HepG2 (cell line): ENCODE results near the gene PVR. TPM values are rescaled to one million over a fixed set of nuclear protein-coding genes. Genes with fewer than 3 reads are reported as not detected.
A peak's percentile ranks its signal among the peaks of the same experiment; 100 is the strongest.

ENCODE experiments used
- BRCA1 ChIP-seq: sonication (generic); formaldehyde crosslinking; IDR thresholded peaks from 2 replicates; pipeline ENCODE4 v1.4.0; 2020; ENCODE audit warnings: missing genetic modification reagents
- CCDC6 ChIP-seq: sonication (generic); formaldehyde crosslinking; IDR thresholded peaks from 2 replicates; pipeline ENCODE4 v1.8.1; 2022; ENCODE audit warnings: mild to moderate bottlenecking, missing genetic modification reagents, moderate library complexity
- GATAD1 ChIP-seq: IDR thresholded peaks from 2 replicates; pipeline ENCODE4 v1.6.1; 2016; ENCODE audit warnings: missing genetic modification reagents, missing compliant biosample characterization
- KLF13 ChIP-seq: sonication (generic); formaldehyde crosslinking; IDR thresholded peaks from 2 replicates; pipeline ENCODE4 v1.4.0; 2020; ENCODE audit warnings: mild to moderate bottlenecking, missing genetic modification reagents
- MBD4 ChIP-seq: IDR thresholded peaks from 2 replicates; pipeline ENCODE4 v1.6.1; 2012; ENCODE audit warnings: low read length, inconsistent platforms, borderline replicate concordance
- NFKBIZ ChIP-seq: IDR thresholded peaks from 2 replicates; pipeline ENCODE4 v1.6.1; 2018; ENCODE audit warnings: missing genetic modification reagents, missing compliant biosample characterization
- PITX1 ChIP-seq: sonication (generic); formaldehyde crosslinking; IDR thresholded peaks from 2 replicates; pipeline ENCODE4 v1.5.1; 2020; ENCODE audit warnings: mild to moderate bottlenecking, missing genetic modification reagents
- RBM22 ChIP-seq: fragments of 200-400 bp; formaldehyde crosslinking; optimal IDR thresholded peaks from 2 replicates; pipeline ENCODE3; 2017; ENCODE audit warnings: mild to moderate bottlenecking, low read length, moderate library complexity
- RBM39 ChIP-seq: fragments of 200-400 bp; formaldehyde crosslinking; IDR thresholded peaks from one replicate; pipeline ENCODE4 v1.6.1; 2018; ENCODE audit warnings: antibody characterized with exemption, mild to moderate bottlenecking, low read depth, low read length; ENCODE audit not compliant: poor library complexity, severe bottlenecking
- TARDBP ChIP-seq: sonication (generic); formaldehyde crosslinking; IDR thresholded peaks from 2 replicates; pipeline ENCODE4 v1.8.0; 2022; ENCODE audit warnings: mild to moderate bottlenecking, missing genetic modification reagents
- XBP1 ChIP-seq: sonication (generic); formaldehyde crosslinking; IDR thresholded peaks from 2 replicates; pipeline ENCODE4 v1.5.0; 2020; ENCODE audit warnings: missing genetic modification reagents
- ZC3H13 ChIP-seq: sonication (generic); formaldehyde crosslinking; IDR thresholded peaks from 2 replicates; pipeline ENCODE4 v1.8.1; 2023; ENCODE audit warnings: mild to moderate bottlenecking, missing genetic modification reagents, moderate library complexity
- ZMYM3 ChIP-seq: sonication (generic); formaldehyde crosslinking; IDR thresholded peaks from 2 replicates; pipeline ENCODE4 v1.5.1; 2020; ENCODE audit warnings: mild to moderate bottlenecking, missing genetic modification reagents
- ZNF232 ChIP-seq: sonication (generic); formaldehyde crosslinking; IDR thresholded peaks from 2 replicates; pipeline ENCODE4 v1.4.0; 2020; ENCODE audit warnings: missing genetic modification reagents, borderline replicate concordance
- ZNF274 ChIP-seq: sonication (generic); formaldehyde crosslinking; IDR thresholded peaks from 2 replicates; pipeline ENCODE4 v1.5.1; 2020; ENCODE audit warnings: mild to moderate bottlenecking, missing genetic modification reagents
- ZNF329 ChIP-seq: sonication (generic); formaldehyde crosslinking; IDR thresholded peaks from 2 replicates; pipeline ENCODE4 v1.9.0; 2021; ENCODE audit warnings: low read depth, mild to moderate bottlenecking, missing genetic modification reagents
- ZNF367 ChIP-seq: sonication (generic); formaldehyde crosslinking; IDR thresholded peaks from 2 replicates; pipeline ENCODE4 v1.4.0; 2020; ENCODE audit warnings: missing genetic modification reagents, borderline replicate concordance
- ZNF530 ChIP-seq: sonication (generic); formaldehyde crosslinking; IDR thresholded peaks from 2 replicates; pipeline ENCODE4 v1.5.0; 2020; ENCODE audit warnings: low read depth, mild to moderate bottlenecking, missing genetic modification reagents
- ZNF790 ChIP-seq: sonication (generic); formaldehyde crosslinking; IDR thresholded peaks from 2 replicates; pipeline ENCODE4 v1.8.0; 2022; ENCODE audit warnings: missing genetic modification reagents, mild to moderate bottlenecking, borderline replicate concordance
- polyA plus RNA-seq, 8 experiments: library from polyadenylated mRNA; depleted of rRNA in 3 of 8; stranded (reverse) in 7 of 8; unstranded in 1 of 8; fragments of >200 nt; fragmentation: Illumina TruSeq in 4 of 8; extraction: Trizol in 4 of 8; gene quantifications; 2 replicates each; pipeline versions ENCODE4 v1.2.1 to v1.2.3, GENCODE V29; 2011 to 2016; ENCODE audit warnings: low read depth in 4 of 8, missing spikeins in 1 of 8, mixed read lengths in 1 of 8; ENCODE audit not compliant: insufficient read depth in 1 of 8
- total RNA-seq, 5 experiments: library from RNA; depleted of rRNA; stranded (reverse); fragments of >200 nt; fragmentation: Illumina TruSeq; extraction: Trizol; gene quantifications; 2 replicates each; pipeline ENCODE4 v1.2.3, GENCODE V29; 2016; ENCODE audit warnings: low read depth in 1 of 5
- TF ChIP-seq, protein P1 (sequence below): IDR thresholded peaks from 2 replicates; pipeline ENCODE4 v1.6.1; 2016; ENCODE audit warnings: mild to moderate bottlenecking, missing biosample characterization, missing genetic modification reagents
- TF ChIP-seq, protein P2 (sequence below): sonication (generic); formaldehyde crosslinking; conservative IDR thresholded peaks from 2 replicates; pipeline ENCODE4 v1.4.0; 2020; ENCODE audit warnings: missing genetic modification reagents
- TF ChIP-seq, protein P3 (sequence below): sonication (generic); formaldehyde crosslinking; IDR thresholded peaks from 2 replicates; pipeline ENCODE4 v1.5.0; 2020; ENCODE audit warnings: missing genetic modification reagents, mild to moderate bottlenecking, borderline replicate concordance
- TF ChIP-seq, protein P4 (sequence below): sonication (generic); formaldehyde crosslinking; IDR thresholded peaks from 2 replicates; pipeline ENCODE4 v1.4.0; 2020; ENCODE audit warnings: mild to moderate bottlenecking, missing genetic modification reagents
- TF ChIP-seq, protein P5 (sequence below): sonication (generic); formaldehyde crosslinking; IDR thresholded peaks from 2 replicates; pipeline ENCODE4 v1.8.1; 2023; ENCODE audit warnings: mild to moderate bottlenecking, missing genetic modification reagents, borderline replicate concordance
- TF ChIP-seq, protein P6 (sequence below): IDR thresholded peaks from 2 replicates; pipeline ENCODE4 v1.6.1; 2016; ENCODE audit warnings: control low read depth

PVR gene
- total and polyA plus RNA-seq, 2 of the 13 experiments (the other 11 are each of a cell fraction or from before 2014, with no cell fraction given), result 43.4 to 46.6 TPM

DNA sequence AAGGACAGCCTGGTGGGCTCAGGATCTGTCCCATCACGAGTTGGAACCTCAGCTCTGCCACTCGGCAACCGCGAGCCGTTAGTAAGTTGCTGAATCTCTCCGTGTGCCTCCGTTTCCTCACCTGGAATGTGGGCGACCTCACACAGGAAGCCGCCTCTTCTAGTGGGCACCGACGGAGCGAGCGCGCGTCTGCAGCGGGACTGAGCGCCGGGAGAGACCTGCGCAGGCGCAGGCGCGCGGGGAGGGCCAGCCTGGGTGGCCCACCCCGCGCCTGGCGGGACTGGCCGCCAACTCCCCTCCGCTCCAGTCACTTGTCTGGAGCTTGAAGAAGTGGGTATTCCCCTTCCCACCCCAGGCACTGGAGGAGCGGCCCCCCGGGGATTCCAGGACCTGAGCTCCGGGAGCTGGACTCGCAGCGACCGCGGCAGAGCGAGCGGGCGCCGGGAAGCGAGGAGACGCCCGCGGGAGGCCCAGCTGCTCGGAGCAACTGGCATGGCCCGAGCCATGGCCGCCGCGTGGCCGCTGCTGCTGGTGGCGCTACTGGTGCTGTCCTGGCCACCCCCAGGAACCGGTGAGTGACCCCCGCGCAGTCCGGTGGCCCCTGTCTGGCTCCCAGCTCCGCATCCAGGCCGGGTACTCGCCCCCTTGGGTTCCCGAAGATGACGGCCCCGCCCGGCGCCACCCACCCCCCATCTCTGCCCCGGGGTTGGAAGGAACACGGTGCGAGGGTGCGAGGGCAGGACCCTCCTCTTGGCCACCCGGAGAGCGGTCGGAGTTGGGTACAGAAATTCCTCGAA, at the start of gene PVR (continued):
- no peak for TF ChIP-seq TARDBP (CRISPR knock-in tag)
- TF ChIP-seq, protein P1, sequence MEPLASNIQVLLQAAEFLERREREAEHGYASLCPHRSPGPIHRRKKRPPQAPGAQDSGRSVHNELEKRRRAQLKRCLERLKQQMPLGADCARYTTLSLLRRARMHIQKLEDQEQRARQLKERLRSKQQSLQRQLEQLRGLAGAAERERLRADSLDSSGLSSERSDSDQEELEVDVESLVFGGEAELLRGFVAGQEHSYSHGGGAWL, result peak; percentile 74
- no peak for TF ChIP-seq ZNF530 (CRISPR knock-in tag)
- TF ChIP-seq CCDC6 (CRISPR knock-in tag), result no peak; the same call in 1 of the 2 replicates
- peak; percentile 70; the same call in 1 of the 2 replicates for TF ChIP-seq NFKBIZ (CRISPR knock-in tag)
- TF ChIP-seq, protein P2, sequence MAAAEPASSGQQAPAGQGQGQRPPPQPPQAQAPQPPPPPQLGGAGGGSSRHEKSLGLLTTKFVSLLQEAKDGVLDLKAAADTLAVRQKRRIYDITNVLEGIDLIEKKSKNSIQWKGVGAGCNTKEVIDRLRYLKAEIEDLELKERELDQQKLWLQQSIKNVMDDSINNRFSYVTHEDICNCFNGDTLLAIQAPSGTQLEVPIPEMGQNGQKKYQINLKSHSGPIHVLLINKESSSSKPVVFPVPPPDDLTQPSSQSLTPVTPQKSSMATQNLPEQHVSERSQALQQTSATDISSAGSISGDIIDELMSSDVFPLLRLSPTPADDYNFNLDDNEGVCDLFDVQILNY (CRISPR knock-in tag), result no peak
- TF ChIP-seq MBD4, result no peak
- peak; percentile 75 for TF ChIP-seq RBM39
- TF ChIP-seq XBP1, result no peak
- TF ChIP-seq PITX1, result peak; percentile 10; the same call in 1 of the 2 replicates
- 0 out of 2 replicates have a peak, but pooled peaks have one; percentile 45 for TF ChIP-seq ZMYM3 (CRISPR knock-in tag)
- peak; percentile 70; the same call in 1 of the 2 replicates for TF ChIP-seq ZNF274
- no peak for TF ChIP-seq ZNF367 (CRISPR knock-in tag)
- TF ChIP-seq, protein P3, sequence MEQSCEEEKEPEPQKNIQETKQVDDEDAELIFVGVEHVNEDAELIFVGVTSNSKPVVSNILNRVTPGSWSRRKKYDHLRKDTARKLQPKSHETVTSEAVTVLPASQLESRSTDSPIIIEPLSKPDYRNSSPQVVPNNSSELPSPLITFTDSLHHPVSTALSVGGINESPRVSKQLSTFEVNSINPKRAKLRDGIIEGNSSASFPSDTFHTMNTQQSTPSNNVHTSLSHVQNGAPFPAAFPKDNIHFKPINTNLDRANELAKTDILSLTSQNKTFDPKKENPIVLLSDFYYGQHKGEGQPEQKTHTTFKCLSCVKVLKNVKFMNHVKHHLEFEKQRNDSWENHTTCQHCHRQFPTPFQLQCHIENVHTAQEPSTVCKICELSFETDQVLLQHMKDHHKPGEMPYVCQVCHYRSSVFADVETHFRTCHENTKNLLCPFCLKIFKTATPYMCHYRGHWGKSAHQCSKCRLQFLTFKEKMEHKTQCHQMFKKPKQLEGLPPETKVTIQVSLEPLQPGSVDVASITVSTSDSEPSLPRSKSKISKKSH (CRISPR knock-in tag), result no peak
- TF ChIP-seq GATAD1 (CRISPR knock-in tag), result peak; percentile 52; the same call in 1 of the 2 replicates
- TF ChIP-seq ZNF329 (CRISPR knock-in tag), result no peak
- TF ChIP-seq ZNF232 (CRISPR knock-in tag), result no peak
- TF ChIP-seq, protein P4, sequence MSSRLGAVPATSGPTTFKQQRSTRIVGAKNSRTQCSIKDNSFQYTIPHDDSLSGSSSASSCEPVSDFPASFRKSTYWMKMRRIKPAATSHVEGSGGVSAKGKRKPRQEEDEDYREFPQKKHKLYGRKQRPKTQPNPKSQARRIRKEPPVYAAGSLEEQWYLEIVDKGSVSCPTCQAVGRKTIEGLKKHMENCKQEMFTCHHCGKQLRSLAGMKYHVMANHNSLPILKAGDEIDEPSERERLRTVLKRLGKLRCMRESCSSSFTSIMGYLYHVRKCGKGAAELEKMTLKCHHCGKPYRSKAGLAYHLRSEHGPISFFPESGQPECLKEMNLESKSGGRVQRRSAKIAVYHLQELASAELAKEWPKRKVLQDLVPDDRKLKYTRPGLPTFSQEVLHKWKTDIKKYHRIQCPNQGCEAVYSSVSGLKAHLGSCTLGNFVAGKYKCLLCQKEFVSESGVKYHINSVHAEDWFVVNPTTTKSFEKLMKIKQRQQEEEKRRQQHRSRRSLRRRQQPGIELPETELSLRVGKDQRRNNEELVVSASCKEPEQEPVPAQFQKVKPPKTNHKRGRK (CRISPR knock-in tag), result no peak
- TF ChIP-seq ZNF790 (CRISPR knock-in tag), result no peak
- no peak for TF ChIP-seq BRCA1 (CRISPR knock-in tag)
- TF ChIP-seq, protein P5, sequence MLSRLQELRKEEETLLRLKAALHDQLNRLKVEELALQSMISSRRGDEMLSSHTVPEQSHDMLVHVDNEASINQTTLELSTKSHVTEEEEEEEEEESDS (CRISPR knock-in tag), result peak; percentile 54; the same call in 1 of the 2 replicates
- TF ChIP-seq ZC3H13 (CRISPR knock-in tag), result no peak
- no peak for TF ChIP-seq KLF13
- no peak for TF ChIP-seq RBM22
- TF ChIP-seq, protein P6, sequence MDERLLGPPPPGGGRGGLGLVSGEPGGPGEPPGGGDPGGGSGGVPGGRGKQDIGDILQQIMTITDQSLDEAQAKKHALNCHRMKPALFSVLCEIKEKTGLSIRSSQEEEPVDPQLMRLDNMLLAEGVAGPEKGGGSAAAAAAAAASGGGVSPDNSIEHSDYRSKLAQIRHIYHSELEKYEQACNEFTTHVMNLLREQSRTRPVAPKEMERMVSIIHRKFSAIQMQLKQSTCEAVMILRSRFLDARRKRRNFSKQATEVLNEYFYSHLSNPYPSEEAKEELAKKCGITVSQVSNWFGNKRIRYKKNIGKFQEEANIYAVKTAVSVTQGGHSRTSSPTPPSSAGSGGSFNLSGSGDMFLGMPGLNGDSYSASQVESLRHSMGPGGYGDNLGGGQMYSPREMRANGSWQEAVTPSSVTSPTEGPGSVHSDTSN (CRISPR knock-in tag), result no peak
